Endothelial cell of umbilical vein (primary cell): ENCODE results near the gene PARP16. TPM values are rescaled to one million over a fixed set of nuclear protein-coding genes. Genes with fewer than 3 reads are reported as not detected.

Experiments
- BruUV-seq: library from RNA; stranded (reverse); fragments of 400-500 nt; replicated peaks from 2 replicates; lab custom pipeline; 2021; lab: Mats Ljungman, UMichigan
- CTCF ChIA-PET: fragments of 300-600, 350-600 bp; sonication (Branson Sonifier 250); formaldehyde crosslinking; loops from one replicate; lab custom pipeline; 2021; ENCODE audit warnings: antibody characterized with exemption, inconsistent platforms; lab: Charles Lee
- POLR2A ChIA-PET: fragments of 300-600, 350-600 bp; sonication (Branson Sonifier 250); formaldehyde crosslinking; loops from one replicate; lab custom pipeline; 2021; ENCODE audit warnings: antibody characterized with exemption, inconsistent platforms; lab: Charles Lee
- DNase-seq: peaks from one replicate; pipeline ENCODE4 v3.0.0-alpha.2; 2011; ENCODE audit warnings: low read depth, low spot score
- FAIRE-seq: peaks from 2 replicates; lab custom pipeline; 2011; peaks lifted over from hg19 to GRCh38; lab: Jason Lieb, UNC
- H2AFZ ChIP-seq: 2 replicates; pipeline ENCODE4 v1.6.0; 2012; ENCODE audit warnings: low read depth, low read length, control low read depth, inconsistent platforms
- H3K27ac ChIP-seq: 2 replicates; pipeline ENCODE4 v1.5.1; 2011; ENCODE audit warnings: low read depth, mild to moderate bottlenecking, control low read depth, low read length, moderate library complexity; ENCODE audit not compliant: insufficient read depth
- H3K27me3 ChIP-seq, 2 experiments: 2 replicates each; pipeline versions ENCODE4 v1.6.0 to v1.6.1; 2011; ENCODE audit warnings: low read length in 2 of 2, mixed read lengths in 1 of 2; ENCODE audit not compliant: control insufficient read depth in 2 of 2, insufficient read depth in 2 of 2
- H3K36me3 ChIP-seq, 2 experiments: 2 replicates in 1 of 2; 3 replicates in 1 of 2; pipeline ENCODE4 v1.5.1; 2011; ENCODE audit warnings: low read length in 2 of 2, mild to moderate bottlenecking in 1 of 2, moderate library complexity in 1 of 2; ENCODE audit not compliant: control insufficient read depth in 2 of 2, insufficient read depth in 2 of 2; ENCODE audit errors: extremely low read depth in 1 of 2
- H3K4me1 ChIP-seq: 3 replicates; pipeline ENCODE4 v1.5.1; 2011; ENCODE audit warnings: mild to moderate bottlenecking, low read length; ENCODE audit not compliant: control insufficient read depth, insufficient read depth; ENCODE audit errors: extremely low read depth
- H3K4me2 ChIP-seq: 2 replicates; pipeline ENCODE4 v1.6.1; 2011; ENCODE audit warnings: low read length, control low read depth, mixed read lengths; ENCODE audit not compliant: insufficient read depth
- H3K4me3 ChIP-seq, 3 experiments: fragments of 200-600 bp in 1 of 3; sonication (generic), shearing (Covaris generic) in 1 of 3; replicated peaks in 1 of 3; 2 replicates each; pipeline ENCODE4 v1.5.1; 2011 to 2016; ENCODE audit warnings: control low read depth in 3 of 3, low read length in 3 of 3, mild to moderate bottlenecking in 2 of 3, inconsistent platforms in 1 of 3, low read depth in 1 of 3, moderate library complexity in 1 of 3; ENCODE audit not compliant: insufficient read depth in 1 of 3
- H3K79me2 ChIP-seq: 2 replicates; pipeline ENCODE4 v1.6.0; 2012; ENCODE audit warnings: low read length, inconsistent platforms; ENCODE audit not compliant: control insufficient read depth, insufficient read depth
- H3K9ac ChIP-seq: replicated peaks from 2 replicates; pipeline ENCODE3; 2011; ENCODE audit warnings: low read length, control low read depth; ENCODE audit not compliant: insufficient read depth; ENCODE audit errors: extremely low read depth
- H3K9me1 ChIP-seq: replicated peaks from 3 replicates; pipeline ENCODE4 v1.6.0; 2011; ENCODE audit warnings: mild to moderate bottlenecking, low read length; ENCODE audit not compliant: control insufficient read depth, insufficient read depth; ENCODE audit errors: extremely low read depth
- H3K9me3 ChIP-seq: replicated peaks from 2 replicates; pipeline ENCODE4 v1.5.1; 2012; ENCODE audit warnings: low read length, inconsistent platforms; ENCODE audit not compliant: control insufficient read depth, insufficient read depth
- H4K20me1 ChIP-seq: replicated peaks from 2 replicates; pipeline ENCODE3; 2011; ENCODE audit warnings: mild to moderate bottlenecking, low read length; ENCODE audit not compliant: control insufficient read depth, insufficient read depth; ENCODE audit errors: extremely low read depth
- EZH2 ChIP-seq: IDR thresholded peaks from 2 replicates; pipeline ENCODE4 v1.6.1; 2012; ENCODE audit warnings: borderline replicate concordance, low read depth, mild to moderate bottlenecking, moderate library complexity, low read length, inconsistent platforms; ENCODE audit not compliant: severe bottlenecking
- FOS ChIP-seq: IDR thresholded peaks from 2 replicates; pipeline ENCODE4 v1.6.1; 2011; ENCODE audit warnings: mild to moderate bottlenecking, low read length, moderate library complexity, borderline replicate concordance; ENCODE audit not compliant: insufficient read depth
- GATA2 ChIP-seq: IDR thresholded peaks from 2 replicates; pipeline ENCODE4 v1.7.0; 2011; ENCODE audit warnings: low read depth, mild to moderate bottlenecking, moderate library complexity, mixed read lengths, low read length; ENCODE audit not compliant: insufficient read length, insufficient read depth
- JUN ChIP-seq: IDR thresholded peaks from 2 replicates; pipeline ENCODE4 v1.6.1; 2011; ENCODE audit warnings: borderline replicate concordance, low read depth; ENCODE audit not compliant: insufficient read length, insufficient read depth
- MYC ChIP-seq: IDR thresholded peaks from one replicate; pipeline ENCODE4 v1.6.1; 2011; ENCODE audit warnings: mild to moderate bottlenecking, low read depth, low read length
- POLR2A ChIP-seq: IDR thresholded peaks from 2 replicates; pipeline ENCODE4 v1.6.1; 2012; ENCODE audit warnings: low read depth, mild to moderate bottlenecking, control low read depth, low read length
- POLR2AphosphoS5 ChIP-seq: IDR thresholded peaks from 2 replicates; pipeline ENCODE4 v1.6.1; 2012; ENCODE audit warnings: low read depth, mild to moderate bottlenecking, control low read depth, low read length, moderate library complexity; ENCODE audit not compliant: insufficient read depth
- dilution Hi-C: fragments of 300-500 bp; cut with MboI; formaldehyde crosslinking; loops from one replicate; pipeline ENCODE4 v1.15.0; 2019; ENCODE audit warnings: low sequenced_read_pairs; ENCODE audit not compliant: extremely low pct_ligation_motif_present
- intact Hi-C: fragments of 100-400 bp; cut with micrococcal nuclease; formaldehyde crosslinking; loops from one replicate; pipeline ENCODE4 v1.10.0; 2022
- polyA plus RNA-seq, 4 experiments: library from polyadenylated mRNA; depleted of rRNA in 3 of 4; stranded (reverse) in 3 of 4; unstranded in 1 of 4; fragments of >200 nt; gene quantifications; 2 replicates each; pipeline versions ENCODE4 v1.2.1 to v1.2.3, GENCODE V29; 2011 to 2012; ENCODE audit warnings: missing spikeins in 1 of 4
- total RNA-seq: library from RNA; stranded (reverse); gene quantifications from 2 replicates; pipeline ENCODE4 v1.2.3, GENCODE V29; 2021
- TF ChIP-seq, protein P1 (sequence below): IDR thresholded peaks from 2 replicates; pipeline ENCODE4 v1.6.1; 2011; ENCODE audit not compliant: insufficient read depth, insufficient read length
- TF ChIP-seq, protein P2 (sequence below), 2 donors: IDR thresholded peaks; 1 replicate in 1 of 2; 2 replicates in 1 of 2; pipeline ENCODE4 v1.5.1; 2011; ENCODE audit warnings: low read length in 2 of 2, mild to moderate bottlenecking in 2 of 2, moderate library complexity in 2 of 2, control low read depth in 1 of 2, inconsistent platforms in 1 of 2, low read depth in 1 of 2; ENCODE audit not compliant: insufficient read depth in 1 of 2; ENCODE audit errors: extremely low read depth in 1 of 2

The PARP16 gene
- total and polyA plus RNA-seq, 2 donors (not counting 3 experiments of a cell fraction or from before 2014, with no cell fraction given) = 3.9 to 6.3 TPM

GRCh38 chr15:65333148-65333820, 46.6 kb upstream of the PARP16 start:
- Histone ChIP-seq H3K9me1 (no peaks in the 10 kb centered on the region), H3K4me3 (no peak overlapping the region), H4K20me1 (no peaks in the 10 kb centered on the region), H2AFZ (no peak overlapping the region), H3K4me1 (no peaks in the 10 kb centered on the region), H3K9ac (no peak overlapping the region), H3K9me3 (no peaks in the 10 kb centered on the region), H3K27me3 (peaks cover 0 to 3% of the 10 kb centered on the region in 2 experiments), H3K4me2 (no peak overlapping the region), H3K27ac (no peak overlapping the region), H3K36me3 (no peaks in the 10 kb centered on the region), H3K79me2 (no peaks in the 10 kb centered on the region)
- no TSS peak for BruUV-seq
- TF ChIP-seq POLR2A (no peak), GATA2 (no peak), EZH2 (no peak), FOS (no peak), POLR2AphosphoS5 (no peak), JUN (no peak), MYC (no peak)
- TF ChIP-seq, protein P1, sequence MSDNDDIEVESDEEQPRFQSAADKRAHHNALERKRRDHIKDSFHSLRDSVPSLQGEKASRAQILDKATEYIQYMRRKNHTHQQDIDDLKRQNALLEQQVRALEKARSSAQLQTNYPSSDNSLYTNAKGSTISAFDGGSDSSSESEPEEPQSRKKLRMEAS = no peak
- TF ChIP-seq, protein P2, sequence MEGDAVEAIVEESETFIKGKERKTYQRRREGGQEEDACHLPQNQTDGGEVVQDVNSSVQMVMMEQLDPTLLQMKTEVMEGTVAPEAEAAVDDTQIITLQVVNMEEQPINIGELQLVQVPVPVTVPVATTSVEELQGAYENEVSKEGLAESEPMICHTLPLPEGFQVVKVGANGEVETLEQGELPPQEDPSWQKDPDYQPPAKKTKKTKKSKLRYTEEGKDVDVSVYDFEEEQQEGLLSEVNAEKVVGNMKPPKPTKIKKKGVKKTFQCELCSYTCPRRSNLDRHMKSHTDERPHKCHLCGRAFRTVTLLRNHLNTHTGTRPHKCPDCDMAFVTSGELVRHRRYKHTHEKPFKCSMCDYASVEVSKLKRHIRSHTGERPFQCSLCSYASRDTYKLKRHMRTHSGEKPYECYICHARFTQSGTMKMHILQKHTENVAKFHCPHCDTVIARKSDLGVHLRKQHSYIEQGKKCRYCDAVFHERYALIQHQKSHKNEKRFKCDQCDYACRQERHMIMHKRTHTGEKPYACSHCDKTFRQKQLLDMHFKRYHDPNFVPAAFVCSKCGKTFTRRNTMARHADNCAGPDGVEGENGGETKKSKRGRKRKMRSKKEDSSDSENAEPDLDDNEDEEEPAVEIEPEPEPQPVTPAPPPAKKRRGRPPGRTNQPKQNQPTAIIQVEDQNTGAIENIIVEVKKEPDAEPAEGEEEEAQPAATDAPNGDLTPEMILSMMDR (IDR thresholded peaks at IDR 0.05; ENCODE audit: extremely low read depth in 1 of 2, insufficient read depth in 1 of 2, low read depth in 1 of 2, low read length in 2 of 2) = no peak
- no peak for DNase-seq
- CTCF ChIA-PET = no interaction called here
- POLR2A ChIA-PET = no interaction called here
- dilution Hi-C loops (no loop called here), intact Hi-C loops (no loop called here)
- FAIRE-seq = no peak
